Colon (tissue), 2 donors: ENCODE results near the gene KLF2.
"Not testable (repeated sequence)": the region's sequence is repeated elsewhere in the genome, so short reads cannot be mapped to it uniquely, and the experiment has no call there.

Source experiments
- FAIRE-seq: peaks from 2 replicates; lab custom pipeline; 2012; peaks lifted over from hg19 to GRCh38; lab: Jason Lieb, UNC
- donor health status: control.
- donor health status: control.

KLF2 gene

DNA sequence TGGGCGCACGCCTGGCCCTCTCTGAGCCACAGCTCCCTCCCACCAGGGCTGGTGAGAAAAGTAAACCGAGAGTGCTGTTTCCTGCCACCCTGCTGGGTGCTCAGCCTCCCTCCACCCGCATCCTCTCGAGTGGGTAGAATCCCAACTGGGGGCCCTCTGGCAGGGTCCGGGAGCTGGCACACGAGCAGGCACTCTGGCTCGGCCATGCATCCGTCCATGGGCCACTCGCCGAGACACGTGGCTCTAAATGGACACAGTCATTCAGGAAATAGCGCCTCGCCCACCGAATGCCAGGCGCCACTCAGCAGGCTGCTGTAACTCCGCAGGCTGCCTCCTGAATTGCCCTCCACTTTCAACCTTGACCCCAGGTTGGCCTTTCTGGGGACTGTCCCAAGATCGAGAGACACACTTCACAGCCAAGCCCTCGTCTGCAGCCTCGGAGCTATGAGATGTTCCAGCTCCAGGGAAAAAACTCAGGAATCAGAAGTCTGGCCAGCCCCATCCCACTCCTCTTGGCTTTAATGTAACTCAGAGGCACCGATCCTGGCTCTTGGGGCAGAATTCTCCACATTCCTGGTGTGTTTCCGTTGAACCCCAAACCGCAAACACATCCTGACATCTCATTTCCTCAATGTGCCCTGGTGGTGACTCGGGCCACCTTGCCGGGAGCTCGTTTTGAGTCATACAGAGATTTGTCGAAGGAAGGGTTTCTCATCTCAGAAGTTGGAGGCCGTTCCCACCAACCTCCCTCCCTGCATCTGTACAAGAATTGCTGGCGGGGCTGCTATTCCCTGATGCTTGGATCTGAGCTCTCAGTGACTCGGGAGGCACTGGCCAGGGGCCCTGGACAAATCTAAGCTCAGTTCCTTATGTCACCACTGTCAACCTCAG lies 14.1 kb downstream of the KLF2 start:
- FAIRE-seq = no peak

DNA sequence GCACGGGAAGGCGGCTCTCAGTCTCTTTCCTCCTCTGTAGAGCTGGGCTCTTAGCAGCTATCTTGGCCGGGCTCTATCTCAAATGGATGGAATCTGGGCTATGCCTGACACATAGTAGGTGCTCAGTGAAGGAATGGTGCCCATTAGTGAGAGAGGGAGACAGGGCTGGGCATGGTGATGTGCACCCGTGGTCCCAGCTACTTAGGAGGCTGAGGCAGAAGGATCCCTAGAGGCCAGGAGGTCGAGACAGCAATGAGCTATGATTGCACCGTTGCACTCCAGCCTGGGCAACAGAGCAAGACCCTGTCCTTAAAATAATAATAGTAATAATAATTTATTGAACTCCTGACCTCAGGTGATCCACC lies 14.7 kb downstream of the KLF2 start:
- FAIRE-seq = no peak

DNA sequence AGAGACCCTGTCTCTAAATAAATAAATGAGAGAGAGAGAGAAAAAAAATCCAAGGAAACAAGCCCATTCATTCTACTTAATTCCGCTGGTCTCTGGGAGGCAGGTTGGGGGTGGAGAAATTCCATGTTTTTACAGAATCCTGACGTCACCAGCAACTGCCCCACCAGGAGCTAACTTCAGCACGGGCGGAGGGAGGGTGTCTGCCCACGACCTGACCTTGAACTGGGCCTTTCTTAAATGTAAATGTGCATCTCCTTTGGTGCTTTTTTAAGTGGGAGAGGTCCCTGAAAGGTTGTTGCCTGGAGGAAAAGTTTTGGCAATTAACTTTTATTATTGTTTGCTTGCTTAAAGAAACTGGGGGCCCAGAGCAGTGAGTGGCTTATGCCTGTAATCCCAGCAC lies 15.5 kb downstream of the KLF2 start:
- no peak for FAIRE-seq

DNA sequence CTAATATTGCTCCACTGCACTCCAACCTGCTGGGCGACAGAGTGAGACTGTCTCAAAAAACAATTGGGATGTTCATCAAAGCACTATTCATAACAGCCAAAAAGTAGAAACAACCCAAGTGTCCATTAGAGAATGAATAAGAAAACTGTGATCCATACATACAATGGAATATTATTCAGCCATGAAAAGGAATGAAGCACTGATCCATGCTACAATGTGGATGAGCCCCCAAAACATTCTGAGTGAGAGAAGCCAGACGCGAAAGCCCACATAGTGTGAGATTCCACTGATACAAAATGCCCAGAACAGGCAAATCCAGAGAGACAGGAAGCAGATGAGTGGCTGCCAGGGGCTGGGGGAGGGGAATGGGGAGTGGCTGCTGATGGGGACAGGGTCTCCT lies 16.0 kb downstream of the KLF2 start:
- no peak for FAIRE-seq

DNA sequence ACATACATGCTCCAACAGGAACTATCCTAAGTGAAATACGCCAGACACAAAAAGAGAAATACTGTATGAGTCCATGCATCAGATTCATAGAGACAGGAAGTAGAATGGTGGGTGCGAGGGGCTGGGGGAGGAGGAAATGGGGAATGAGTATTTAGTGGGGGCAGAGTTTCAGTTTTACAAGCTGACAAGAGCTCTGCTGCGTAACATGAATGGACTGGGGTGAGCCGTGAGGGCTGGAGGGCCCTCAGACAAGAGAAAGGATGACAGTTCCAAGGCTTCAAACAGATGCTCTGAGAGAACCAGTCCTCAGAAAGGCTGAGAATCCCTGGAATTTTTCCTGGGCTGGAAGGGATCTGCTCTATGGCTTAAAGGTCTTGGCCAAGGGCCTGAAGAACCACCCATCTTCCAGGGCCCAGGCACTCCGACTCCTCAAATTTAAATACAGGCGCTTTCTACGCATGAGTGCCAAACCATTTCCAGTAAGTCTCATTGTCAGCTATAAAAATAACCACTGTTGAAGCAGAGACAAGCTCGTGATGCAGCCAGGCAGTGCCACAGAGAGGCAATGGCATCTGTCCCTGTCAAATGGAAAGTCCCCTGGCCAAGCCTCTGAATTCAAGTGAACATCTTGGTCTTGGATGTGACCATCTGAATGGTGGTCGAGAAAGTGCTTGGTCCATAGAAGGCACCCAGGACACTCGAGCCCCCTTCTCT lies 17.5 kb downstream of the KLF2 start:
- no peak for FAIRE-seq

DNA sequence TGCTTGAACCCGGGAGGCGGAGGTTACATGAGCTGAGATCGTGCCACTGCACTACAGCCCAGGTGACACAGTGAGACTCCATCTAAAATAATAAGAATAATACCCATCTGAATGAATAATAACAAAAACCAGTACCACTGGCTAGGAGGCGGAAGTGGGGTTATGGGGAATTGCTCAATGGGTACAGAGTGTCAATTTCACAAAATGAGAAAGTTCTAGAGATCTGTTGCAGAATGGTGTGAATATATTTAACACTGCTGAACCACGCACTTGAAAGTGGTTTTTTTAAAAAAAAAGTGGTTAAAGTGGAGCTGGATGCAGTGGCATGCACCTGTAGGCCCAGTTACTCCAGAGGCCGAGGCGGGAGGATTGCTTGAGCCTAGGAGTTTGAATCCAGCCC lies 18.5 kb downstream of the KLF2 start:
- FAIRE-seq = no peak

DNA sequence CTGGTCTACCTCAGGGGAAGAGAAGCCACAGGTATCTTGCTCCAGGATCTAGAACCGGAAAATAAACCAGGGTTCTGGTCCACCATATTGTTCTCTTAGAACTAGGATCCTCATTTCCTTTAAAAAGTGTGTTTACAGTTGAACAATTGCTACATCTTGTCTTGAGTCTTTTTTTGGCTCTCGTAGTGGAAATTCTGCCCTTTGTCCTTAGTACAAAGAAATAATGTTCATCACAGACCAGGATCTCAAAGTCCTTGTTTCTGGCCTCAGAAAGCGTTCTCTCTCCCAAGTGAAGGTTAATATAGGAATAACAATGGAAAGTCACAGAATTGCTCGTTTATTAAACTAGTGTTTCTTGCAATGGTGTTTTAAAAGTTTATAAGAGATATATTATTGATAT lies 20.8 kb downstream of the KLF2 start:
- no peak for FAIRE-seq

DNA sequence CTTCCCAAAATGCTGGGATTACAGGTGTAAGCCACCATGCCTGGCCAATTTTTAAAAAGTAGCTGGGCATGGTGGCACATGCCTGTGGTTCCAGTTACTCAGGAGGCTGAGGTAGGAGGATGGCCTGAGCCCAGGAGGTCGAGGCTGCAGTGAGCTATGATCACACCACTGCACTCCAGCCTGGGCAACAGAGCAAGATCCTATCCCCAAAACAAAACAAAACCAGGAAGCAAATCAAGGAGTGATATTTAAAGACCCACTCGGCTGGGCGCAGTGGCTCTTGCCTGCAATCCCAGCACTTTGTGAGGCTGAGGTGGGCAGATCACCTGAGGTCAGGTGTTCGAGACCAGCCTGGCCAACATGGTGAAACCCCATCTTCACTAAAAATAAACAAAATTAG lies 22.5 kb downstream of the KLF2 start:
- FAIRE-seq = not testable (repeated sequence)

DNA sequence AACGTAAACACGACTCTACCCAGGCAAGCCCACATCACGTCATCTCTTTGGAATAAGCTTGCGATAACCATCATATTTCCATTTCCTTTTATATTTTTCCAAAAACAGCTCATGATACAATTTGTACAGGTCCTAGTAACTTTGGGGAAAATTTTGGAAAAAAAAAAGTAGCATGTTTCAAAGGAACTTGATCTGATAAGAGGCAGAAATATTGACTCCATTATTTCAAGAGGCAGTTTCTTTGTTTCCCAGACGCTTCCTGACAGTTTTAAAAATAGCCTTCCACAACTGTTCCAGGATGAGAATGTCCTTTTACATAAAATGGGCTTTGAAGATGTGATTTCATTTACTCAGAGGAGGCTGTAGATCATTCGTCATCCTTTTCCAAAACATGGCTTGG lies 23.1 kb downstream of the KLF2 start:
- FAIRE-seq = no peak

DNA sequence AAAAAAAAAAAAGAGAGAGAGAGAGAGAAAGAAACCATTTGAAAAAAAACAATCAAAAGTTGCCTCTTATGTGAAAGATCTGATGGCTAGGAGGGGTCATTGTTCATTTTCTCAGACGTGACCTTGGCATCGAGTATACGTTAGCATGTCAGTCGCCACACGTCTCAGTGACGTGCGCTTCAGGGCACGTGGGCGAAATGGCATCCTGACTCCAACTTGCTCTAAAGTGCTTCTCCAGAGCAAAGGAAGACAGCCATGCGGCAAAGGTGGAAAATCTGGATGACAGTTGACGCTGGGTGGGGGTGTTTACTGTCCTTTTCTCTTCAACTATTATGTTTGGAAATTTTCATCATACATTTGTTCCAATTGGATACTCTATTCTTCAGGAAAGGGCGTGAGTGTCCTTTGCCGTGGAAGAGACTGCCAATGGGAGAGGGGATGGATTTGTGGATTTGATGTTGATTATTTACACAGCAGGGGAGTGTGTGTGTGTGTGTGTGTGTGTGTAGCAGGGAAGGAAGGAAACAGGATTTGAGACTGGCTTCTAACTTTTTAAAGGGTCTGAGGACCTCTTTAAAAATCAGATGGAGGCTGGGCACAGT lies 25.0 kb downstream of the KLF2 start:
- FAIRE-seq = no peak

DNA sequence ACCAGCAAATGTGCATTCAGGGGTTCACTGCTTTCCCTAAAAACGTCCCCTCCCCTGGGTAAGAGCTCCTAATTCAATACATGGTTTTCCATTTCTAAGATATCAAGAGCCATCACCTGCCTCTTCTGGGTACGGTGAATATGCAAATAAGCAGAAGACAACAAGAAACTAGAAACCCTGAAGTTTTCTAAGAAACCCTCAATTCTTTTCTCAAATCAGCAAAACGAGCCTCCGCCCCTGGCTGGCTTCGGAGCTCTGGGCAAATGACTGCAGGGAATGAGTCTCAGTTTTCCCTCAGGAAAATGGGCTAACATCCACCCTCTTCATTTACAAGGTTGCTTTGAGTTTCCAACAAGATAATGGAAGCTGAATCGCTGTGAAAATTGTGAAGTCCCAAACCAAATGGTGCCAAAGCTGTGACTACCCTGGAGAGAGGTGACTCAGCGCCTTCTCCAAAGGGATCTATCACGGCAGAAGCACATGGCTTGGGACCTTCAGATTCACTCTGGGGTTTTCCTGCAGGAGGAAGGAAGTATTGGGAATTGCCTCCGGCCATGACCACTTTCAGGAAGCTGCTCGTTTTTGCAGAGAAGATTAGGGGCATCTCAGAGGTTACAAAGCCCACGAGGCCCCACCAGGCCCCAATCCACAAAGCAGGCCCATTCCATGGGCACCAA lies 26.6 kb downstream of the KLF2 start:
- FAIRE-seq = no peak

DNA sequence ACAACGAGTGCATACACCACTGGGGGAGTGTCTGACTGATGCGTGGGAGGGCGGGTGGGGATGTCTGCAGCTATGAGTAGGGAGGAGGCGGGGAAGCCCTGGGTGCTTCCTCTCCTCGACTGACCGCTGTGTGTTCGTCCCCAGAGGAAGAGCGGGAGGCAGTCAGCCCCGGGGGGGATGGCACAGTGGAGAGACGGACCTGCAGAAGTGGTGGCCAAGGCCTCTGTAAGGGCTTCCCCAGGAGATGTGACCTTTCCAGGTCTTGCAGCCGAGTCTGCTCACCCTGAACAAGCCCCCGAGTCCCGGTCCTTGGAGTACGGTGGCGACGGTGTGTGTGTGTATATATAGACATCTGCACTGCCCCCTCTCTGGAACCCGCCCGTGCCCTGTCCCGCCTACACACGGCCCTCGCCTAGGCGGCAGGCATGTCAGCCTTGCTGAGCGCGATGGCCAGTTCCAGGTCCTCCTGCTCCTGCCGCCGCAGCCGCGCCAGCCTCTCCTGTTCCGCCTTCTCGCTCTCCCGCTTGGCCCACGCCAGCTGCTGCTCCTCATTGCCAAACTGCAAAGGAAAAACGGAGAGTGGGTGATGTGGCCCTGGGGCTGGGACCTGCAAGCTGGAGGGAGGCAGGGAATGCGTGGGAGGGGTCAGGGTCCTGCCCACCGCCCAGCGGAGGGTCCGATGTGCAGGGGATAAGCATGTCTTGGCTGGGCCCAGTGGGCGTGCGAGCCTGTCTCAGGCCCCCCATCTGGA lies 30.8 kb downstream of the KLF2 start:
- FAIRE-seq = no peak

DNA sequence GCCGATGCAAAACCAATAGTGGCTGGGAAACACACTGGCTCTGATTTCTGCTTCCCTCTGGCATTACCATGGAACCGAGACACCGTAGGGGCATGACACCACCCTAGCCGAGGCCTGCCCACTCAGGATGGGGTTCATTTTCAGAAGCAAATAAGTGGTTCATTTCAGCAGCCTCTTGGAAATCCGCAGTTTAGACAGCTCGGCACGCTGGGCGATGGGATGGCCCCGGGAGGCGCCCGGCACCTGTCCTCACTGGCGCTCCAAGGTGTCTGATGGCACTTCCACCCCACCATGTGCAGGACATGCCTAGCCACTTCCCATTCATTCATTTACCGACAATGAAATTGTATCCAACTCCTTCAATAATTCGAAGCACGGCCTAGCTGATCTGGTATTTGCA lies 33.8 kb downstream of the KLF2 start:
- no peak for FAIRE-seq

DNA sequence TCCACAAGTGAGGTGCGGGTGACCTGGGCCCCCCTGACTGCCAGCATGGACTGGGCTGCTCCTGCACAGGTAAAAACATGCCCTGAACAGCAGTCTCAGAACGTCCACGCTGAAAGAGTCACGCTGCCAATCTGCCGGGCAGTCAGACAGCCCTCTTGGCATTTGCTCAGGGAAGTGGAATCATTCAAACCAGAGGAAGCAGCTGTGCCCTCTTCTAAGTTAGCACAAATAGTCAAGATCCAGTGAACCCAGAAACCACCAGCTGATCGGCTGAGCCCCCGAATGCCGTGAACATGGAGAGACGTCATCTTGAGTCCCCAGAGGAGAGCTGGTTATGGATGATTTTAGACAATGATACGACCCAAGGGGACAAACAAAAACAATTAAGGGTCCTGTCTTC lies 34.4 kb downstream of the KLF2 start:
- FAIRE-seq = no peak

DNA sequence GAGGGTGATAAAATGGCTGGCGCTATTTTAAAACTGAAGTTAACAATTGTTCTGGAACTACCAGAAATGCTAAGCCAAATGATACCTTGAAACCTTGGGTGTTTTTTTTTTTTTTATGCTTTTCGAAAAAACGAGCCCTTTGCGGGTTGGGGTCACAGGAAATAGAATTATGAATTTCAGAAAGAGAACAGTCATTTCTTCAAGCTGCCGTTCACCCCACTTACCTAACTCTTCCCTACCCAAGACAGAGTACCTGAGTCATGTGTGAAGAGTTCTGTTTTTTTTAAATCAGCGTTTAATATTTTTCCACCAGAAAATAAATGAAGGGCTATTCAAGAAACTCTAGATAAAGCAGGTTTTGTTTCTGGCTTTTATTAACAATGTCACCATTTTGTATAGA lies 35.3 kb downstream of the KLF2 start:
- no peak for FAIRE-seq

DNA sequence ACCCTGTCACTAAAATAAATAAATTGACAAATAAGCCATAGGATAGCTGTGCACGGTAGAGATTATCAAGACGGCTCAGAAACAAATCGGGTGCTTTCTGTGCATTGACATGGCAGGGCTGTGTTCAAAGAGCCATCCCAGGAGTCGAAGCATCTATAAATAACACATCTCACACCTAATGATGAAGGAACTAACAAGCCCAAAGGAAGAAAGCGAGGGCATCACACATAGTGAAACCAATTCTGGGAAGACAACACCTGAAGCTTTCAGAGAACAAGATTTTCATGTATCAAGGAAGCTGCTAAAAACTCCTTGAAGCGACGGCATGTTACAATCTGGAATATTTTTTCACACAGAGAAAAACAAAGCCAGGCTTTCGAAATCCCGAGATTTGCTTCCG lies 36.1 kb downstream of the KLF2 start:
- FAIRE-seq = no peak

DNA sequence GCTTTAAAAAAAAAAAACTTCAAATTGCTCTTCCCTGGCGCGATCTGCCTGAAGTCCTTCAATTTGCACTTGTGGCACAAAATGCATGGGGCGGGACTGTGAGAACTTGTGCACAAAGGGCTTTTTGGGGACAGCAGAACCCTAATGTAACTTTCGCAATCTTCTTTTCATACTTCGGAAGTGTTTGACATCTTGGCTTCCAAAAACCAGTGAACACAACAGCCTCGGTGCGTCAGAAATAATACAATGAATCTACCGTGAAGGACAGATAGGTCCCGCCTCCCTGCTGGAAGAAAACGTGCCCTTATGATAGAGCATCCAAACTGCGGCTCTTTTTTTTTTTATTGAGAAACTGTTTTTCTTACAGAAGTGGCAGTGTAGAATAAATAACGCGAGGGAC lies 36.6 kb downstream of the KLF2 start:
- no peak for FAIRE-seq

DNA sequence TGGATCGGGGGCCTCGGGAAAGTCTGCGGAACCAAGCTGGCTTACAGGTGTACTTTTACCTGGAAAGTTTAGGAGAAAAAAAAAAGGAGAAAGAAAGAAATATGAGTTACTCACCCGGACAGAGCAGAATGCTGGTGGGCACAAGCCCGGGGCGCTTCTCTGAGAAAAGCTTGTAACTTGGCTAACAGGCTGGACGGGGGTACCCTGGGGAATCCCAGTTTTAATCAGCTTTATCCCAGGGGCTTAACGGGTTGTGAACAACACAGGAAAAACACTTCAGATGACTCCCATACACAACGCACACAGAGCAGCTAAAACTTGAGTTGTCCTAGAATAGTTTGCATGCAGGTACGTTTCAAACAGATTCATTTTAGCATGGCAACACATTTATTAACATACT lies 37.3 kb downstream of the KLF2 start:
- FAIRE-seq = no peak

DNA sequence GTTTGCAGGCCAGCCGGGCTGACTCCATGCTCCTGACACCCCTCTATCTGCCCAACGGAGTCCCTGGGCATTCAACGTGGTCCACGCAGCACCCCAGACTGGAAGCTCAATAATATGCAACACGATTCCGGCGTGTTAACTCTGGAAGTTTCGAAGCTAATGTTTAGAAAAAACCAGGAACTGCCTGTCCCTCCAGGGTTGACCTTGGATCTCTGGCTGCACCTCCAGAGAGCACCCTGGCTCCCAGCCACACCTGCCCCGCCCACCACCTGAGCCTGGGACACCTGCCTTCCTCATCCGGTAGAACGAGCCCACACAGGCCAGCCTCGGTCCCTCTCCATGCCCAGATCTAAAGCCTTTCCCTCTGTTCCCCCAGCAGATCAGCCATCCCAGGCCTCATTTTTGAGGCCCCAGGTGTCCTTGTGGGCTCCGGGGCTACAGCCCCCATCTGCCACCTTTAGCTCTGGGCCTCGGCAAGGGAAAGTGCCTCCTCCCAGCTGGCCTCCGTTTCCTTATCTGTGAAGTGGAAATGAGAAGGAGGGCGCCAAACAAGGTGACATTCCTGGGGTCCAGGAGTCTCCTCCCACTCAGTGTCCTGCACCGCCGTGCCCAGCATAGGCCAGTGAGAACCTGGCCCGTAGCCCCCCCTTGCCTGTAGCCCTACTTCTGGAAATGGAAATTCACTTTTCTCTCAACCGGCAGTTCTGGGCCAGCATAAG lies 38.7 kb downstream of the KLF2 start:
- FAIRE-seq = no peak

DNA sequence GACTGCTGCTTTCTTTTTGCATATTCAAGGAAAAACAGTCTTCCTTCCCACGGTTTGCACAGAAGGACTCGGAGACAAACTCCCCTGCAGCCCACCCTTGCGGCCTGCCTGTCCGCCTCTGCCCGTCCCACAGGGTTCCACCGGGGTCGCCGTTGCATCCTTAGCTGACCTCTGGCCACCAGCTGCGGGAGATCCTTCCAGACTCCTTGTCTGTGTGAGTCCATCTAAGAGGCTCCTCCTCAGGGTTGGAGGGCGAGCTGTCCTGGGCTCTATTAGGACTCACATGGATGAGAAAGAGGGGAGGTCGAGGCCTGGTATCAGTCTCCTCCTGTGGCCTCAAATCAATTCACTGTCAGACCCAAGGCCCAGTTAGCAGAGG lies 39.2 kb downstream of the KLF2 start:
- FAIRE-seq = no peak

DNA sequence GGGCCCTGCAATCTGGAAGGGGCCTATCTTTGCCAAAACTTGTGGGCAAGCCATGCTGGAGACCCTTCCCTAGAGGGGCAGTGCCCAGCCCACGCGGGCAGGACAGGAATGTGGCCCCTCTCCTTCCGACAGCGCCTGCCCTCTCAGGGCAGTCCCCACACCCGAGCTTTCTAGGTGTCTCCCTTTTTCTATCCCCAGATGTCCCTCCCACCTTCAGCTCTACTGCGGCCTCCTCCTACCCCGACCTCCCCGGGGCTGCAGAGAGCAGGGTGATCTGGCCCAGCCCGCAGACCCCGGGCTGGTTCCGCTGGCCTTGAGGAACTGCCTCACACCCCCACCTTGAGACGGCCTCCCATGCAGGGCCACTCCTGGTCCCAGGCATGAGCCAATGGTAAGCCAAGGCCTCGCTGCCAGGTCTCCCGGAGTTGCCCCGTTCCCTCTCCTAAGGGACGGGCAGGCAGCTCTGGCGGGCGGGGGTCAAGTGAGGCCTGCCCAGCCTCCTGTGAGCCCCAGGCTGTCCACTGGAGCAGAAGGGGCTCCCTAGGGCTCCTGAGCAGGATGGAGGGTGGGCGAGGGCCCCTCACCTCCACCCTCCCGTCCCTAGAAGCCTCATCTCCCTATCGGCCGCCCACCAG lies 39.7 kb downstream of the KLF2 start:
- FAIRE-seq = no peak
